ENCODE data around the gene CYB561D2.

DNA sequence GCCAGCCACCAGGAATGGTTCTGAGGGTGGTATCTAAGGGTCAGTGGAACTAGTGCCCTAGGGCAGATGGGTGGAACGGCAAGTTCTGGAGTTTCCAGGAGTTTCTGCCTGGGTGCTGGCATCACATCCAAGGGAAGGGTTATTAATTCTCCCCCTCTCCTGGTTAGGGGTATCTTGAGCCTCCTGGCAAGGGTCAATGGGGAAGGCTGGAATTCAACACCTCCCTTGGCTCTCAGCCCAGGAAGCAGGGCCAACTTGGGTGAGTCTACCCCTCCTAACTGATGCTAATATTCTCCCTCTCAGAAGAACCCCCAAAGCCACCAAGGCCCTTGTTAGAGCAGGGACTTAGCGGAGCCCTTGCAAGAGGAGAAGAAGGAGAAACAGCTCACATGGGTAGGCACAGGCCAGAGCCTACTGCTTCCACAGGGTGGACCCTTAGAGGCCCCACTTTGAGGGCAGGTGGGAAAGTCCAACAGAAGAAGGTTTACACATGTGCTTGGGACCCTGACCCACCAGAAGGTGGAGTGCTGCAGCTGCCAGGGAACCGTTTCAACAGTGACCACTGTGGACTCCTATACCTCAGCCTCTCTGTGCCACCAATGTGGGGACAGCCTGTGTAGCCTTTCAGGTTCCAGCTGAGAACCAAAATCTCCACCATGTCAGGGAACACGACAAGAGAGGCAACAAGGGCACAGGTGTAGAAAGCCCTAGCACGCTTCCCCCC, 5.3 kb downstream of the CYB561D2 start:
- TF ChIP-seq CTCF (IDR thresholded peaks at IDR 0.05) (no peak), POLR2AphosphoS5 (IDR thresholded peaks at IDR 0.05) (no peak), POLR2A (IDR thresholded peaks at IDR 0.05) (no peak), EP300 (IDR thresholded peaks at IDR 0.05) (no peak)
